Measurements from ENCODE around the gene SLC6A3. TPM values are rescaled to one million over a fixed set of nuclear protein-coding genes. Genes with fewer than 3 reads are reported as not detected.

SLC6A3 gene
- total RNA-seq, 4 donors from 2014 or later, result not detected

- in situ Hi-C loops (cut with MboI; ENCODE audit: low pct_ligation_motif_present in 1 of 4, low pct_unique_long_range_greater_than_20kb in 1 of 4, low sequenced_read_pairs in 3 of 4), result no loop called here
- Histone ChIP-seq H3K36me3 (no peaks in the 10 kb centered on the region), H3K27ac (no peak overlapping the region), H3K4me3 (no peak overlapping the region), H3K4me1 (no peaks in the 10 kb centered on the region), H3K9me3 (no peaks in the 10 kb centered on the region), H3K27me3 (peaks cover 18% of the 10 kb centered on the region)
- WGBS, 2 donors (ENCODE audit: low coverage in 1 of 2), result 91 to 100% methylated on average over 1 to 16 of the region's 16 CpGs
- intact Hi-C loops (cut with DNase I; ENCODE audit: low total_unique reads), result no loop called here
- DNase-seq, result no peak
- TF ChIP-seq POLR2AphosphoS5 (IDR thresholded peaks at IDR 0.05) (no peak), POLR2A (IDR thresholded peaks at IDR 0.05) (no peak), CTCF (IDR thresholded peaks at IDR 0.05) (no peak), EP300 (IDR thresholded peaks at IDR 0.05; ENCODE audit: low read depth) (no peak)
Measured at GRCh38 chr5:1436681-1437080, 8.6 kb downstream of the SLC6A3 start.

- Histone ChIP-seq H3K4me3 (no peak overlapping the region), H3K27me3 (peaks cover 13% of the 10 kb centered on the region), H3K27ac (no peak overlapping the region), H3K9me3 (no peaks in the 10 kb centered on the region), H3K4me1 (no peaks in the 10 kb centered on the region), H3K36me3 (no peaks in the 10 kb centered on the region)
- no peak for DNase-seq
- intact Hi-C loops (cut with DNase I; ENCODE audit: low total_unique reads), result no loop called here
- WGBS, 2 donors (ENCODE audit: low coverage in 1 of 2), result 75% methylated on average over 10 of the region's 10 CpGs; no CpG with 5 or more reads in 1 of the 2 donors
- TF ChIP-seq EP300 (IDR thresholded peaks at IDR 0.05; ENCODE audit: low read depth) (no peak), POLR2A (IDR thresholded peaks at IDR 0.05) (no peak), POLR2AphosphoS5 (IDR thresholded peaks at IDR 0.05) (no peak), CTCF (IDR thresholded peaks at IDR 0.05) (no peak)
- in situ Hi-C loops (cut with MboI; ENCODE audit: low pct_ligation_motif_present in 1 of 4, low pct_unique_long_range_greater_than_20kb in 1 of 4, low sequenced_read_pairs in 3 of 4), result no loop called here
Measured at GRCh38 chr5:1436036-1436435, 9.2 kb downstream of the SLC6A3 start.

GRCh38 chr5:1435369-1435768 lies 9.9 kb downstream of the SLC6A3 start:
- Histone ChIP-seq H3K27me3 (peaks cover 6% of the 10 kb centered on the region), H3K4me3 (no peak overlapping the region), H3K4me1 (no peaks in the 10 kb centered on the region), H3K27ac (no peak overlapping the region), H3K36me3 (no peaks in the 10 kb centered on the region), H3K9me3 (no peaks in the 10 kb centered on the region)
- in situ Hi-C loops (cut with MboI; ENCODE audit: low pct_ligation_motif_present in 1 of 4, low pct_unique_long_range_greater_than_20kb in 1 of 4, low sequenced_read_pairs in 3 of 4) (no loop called here), intact Hi-C loops (cut with DNase I; ENCODE audit: low total_unique reads) (no loop called here)
- no peak for DNase-seq
- TF ChIP-seq POLR2A (IDR thresholded peaks at IDR 0.05), result no peak
- no peak for TF ChIP-seq EP300 (IDR thresholded peaks at IDR 0.05; ENCODE audit: low read depth)
- TF ChIP-seq CTCF (IDR thresholded peaks at IDR 0.05), result no peak
- TF ChIP-seq POLR2AphosphoS5 (IDR thresholded peaks at IDR 0.05), result no peak
- 95% methylated on average over 2 of the region's 2 CpGs; no CpG with 5 or more reads in 1 of the 2 donors for WGBS, 2 donors (ENCODE audit: low coverage in 1 of 2)

GRCh38 chr5:1432296-1432695 lies 12.9 kb downstream of the SLC6A3 start:
- H3K36me3 ChIP-seq, result no peaks in the 10 kb centered on the region
- no peaks in the 10 kb centered on the region for H3K27me3 ChIP-seq
- peaks cover 13 to 19% of the 10 kb centered on the region in 2 donors for H3K9me3 ChIP-seq
- no peak overlapping the region for H3K4me3 ChIP-seq
- WGBS, 2 donors (ENCODE audit: low coverage in 1 of 2), result 94% methylated on average over 15 of the region's 15 CpGs; no CpG with 5 or more reads in 1 of the 2 donors
- in situ Hi-C loops (cut with MboI; ENCODE audit: low pct_ligation_motif_present in 1 of 4, low pct_unique_long_range_greater_than_20kb in 1 of 4, low sequenced_read_pairs in 3 of 4), result no loop called here
- TF ChIP-seq EP300 (IDR thresholded peaks at IDR 0.05; ENCODE audit: low read depth), result no peak
- TF ChIP-seq CTCF (IDR thresholded peaks at IDR 0.05), result no peak
- no peak for TF ChIP-seq POLR2AphosphoS5 (IDR thresholded peaks at IDR 0.05)
- TF ChIP-seq POLR2A (IDR thresholded peaks at IDR 0.05), result no peak
- intact Hi-C loops (cut with DNase I; ENCODE audit: low total_unique reads), result no loop called here
- DNase-seq, result no peak
- H3K27ac ChIP-seq, result no peak overlapping the region
- no peaks in the 10 kb centered on the region for H3K4me1 ChIP-seq
